ENCODE results near the gene CDKAL1.

CDKAL1 gene

DNA sequence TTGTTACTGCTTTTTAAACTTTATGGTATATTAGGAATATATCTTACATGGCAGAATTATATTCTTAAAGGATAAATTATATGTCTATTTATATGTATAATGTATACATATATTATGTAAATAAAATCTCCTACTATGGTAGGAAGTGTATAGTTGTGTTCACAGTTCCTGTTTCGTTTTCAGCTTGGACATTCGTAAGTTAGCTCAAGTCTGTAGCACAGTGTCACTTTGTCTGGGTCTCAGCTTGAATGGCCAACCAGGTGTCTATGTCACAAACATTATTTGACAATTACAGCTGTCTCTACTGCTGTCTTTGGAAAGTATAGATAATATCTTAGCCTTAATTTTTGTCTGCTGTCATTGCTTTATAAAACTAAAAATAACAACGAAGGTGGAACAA, 303.9 kb downstream of the CDKAL1 start:
- TF ChIP-seq, protein P1, sequence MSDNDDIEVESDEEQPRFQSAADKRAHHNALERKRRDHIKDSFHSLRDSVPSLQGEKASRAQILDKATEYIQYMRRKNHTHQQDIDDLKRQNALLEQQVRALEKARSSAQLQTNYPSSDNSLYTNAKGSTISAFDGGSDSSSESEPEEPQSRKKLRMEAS (IDR thresholded peaks at IDR 0.05), result no peak
- TF ChIP-seq TCF12 (IDR thresholded peaks at IDR 0.05; ENCODE audit: low read depth) (no peak), RAD21 (IDR thresholded peaks at IDR 0.05; ENCODE audit: low read depth) (no peak), ZBTB7A (IDR thresholded peaks at IDR 0.05; ENCODE audit: low read depth) (no peak)

DNA sequence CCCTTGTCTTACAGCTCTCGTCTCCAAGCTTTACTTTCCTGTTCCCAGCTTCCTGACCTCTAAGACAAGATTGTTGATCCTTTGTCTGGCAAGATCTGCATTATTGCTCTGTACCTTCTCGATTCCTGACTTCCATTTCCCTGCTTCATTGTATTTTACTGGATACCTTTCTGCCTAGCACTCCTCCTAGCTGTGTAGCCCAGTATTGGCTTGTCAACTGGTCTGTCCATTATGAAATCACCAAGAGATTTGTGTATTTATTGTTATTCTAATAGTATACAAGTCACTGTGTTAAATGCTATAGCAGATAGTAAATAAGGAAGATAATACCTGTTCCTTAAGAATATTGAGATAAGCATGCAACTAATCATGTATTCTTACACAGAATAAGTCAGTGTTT, 305.4 kb downstream of the CDKAL1 start:
- no peak for TF ChIP-seq YY1 (IDR thresholded peaks at IDR 0.05; ENCODE audit: low read depth)
- no peak for TF ChIP-seq TAF1 (IDR thresholded peaks at IDR 0.05; ENCODE audit: low read depth)
- TF ChIP-seq NFIC (IDR thresholded peaks at IDR 0.05), result no peak
- TF ChIP-seq, protein P2, sequence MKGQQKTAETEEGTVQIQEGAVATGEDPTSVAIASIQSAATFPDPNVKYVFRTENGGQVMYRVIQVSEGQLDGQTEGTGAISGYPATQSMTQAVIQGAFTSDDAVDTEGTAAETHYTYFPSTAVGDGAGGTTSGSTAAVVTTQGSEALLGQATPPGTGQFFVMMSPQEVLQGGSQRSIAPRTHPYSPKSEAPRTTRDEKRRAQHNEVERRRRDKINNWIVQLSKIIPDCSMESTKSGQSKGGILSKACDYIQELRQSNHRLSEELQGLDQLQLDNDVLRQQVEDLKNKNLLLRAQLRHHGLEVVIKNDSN (IDR thresholded peaks at IDR 0.05), result no peak
- TF ChIP-seq, protein P1 (IDR thresholded peaks at IDR 0.05), result no peak
- TF ChIP-seq EGR1 (IDR thresholded peaks at IDR 0.05), result no peak
- no peak for TF ChIP-seq EP300 (IDR thresholded peaks at IDR 0.05; ENCODE audit: borderline replicate concordance)
- TF ChIP-seq ZBTB7A (IDR thresholded peaks at IDR 0.05; ENCODE audit: low read depth), result no peak
- TF ChIP-seq RAD21 (IDR thresholded peaks at IDR 0.05; ENCODE audit: low read depth), result no peak
- TF ChIP-seq, protein P3, sequence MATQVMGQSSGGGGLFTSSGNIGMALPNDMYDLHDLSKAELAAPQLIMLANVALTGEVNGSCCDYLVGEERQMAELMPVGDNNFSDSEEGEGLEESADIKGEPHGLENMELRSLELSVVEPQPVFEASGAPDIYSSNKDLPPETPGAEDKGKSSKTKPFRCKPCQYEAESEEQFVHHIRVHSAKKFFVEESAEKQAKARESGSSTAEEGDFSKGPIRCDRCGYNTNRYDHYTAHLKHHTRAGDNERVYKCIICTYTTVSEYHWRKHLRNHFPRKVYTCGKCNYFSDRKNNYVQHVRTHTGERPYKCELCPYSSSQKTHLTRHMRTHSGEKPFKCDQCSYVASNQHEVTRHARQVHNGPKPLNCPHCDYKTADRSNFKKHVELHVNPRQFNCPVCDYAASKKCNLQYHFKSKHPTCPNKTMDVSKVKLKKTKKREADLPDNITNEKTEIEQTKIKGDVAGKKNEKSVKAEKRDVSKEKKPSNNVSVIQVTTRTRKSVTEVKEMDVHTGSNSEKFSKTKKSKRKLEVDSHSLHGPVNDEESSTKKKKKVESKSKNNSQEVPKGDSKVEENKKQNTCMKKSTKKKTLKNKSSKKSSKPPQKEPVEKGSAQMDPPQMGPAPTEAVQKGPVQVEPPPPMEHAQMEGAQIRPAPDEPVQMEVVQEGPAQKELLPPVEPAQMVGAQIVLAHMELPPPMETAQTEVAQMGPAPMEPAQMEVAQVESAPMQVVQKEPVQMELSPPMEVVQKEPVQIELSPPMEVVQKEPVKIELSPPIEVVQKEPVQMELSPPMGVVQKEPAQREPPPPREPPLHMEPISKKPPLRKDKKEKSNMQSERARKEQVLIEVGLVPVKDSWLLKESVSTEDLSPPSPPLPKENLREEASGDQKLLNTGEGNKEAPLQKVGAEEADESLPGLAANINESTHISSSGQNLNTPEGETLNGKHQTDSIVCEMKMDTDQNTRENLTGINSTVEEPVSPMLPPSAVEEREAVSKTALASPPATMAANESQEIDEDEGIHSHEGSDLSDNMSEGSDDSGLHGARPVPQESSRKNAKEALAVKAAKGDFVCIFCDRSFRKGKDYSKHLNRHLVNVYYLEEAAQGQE (IDR thresholded peaks at IDR 0.05; ENCODE audit: low read depth), result no peak
- TF ChIP-seq TEAD4 (IDR thresholded peaks at IDR 0.05), result no peak
- no peak for TF ChIP-seq CEBPB (IDR thresholded peaks at IDR 0.05)
- no peak for TF ChIP-seq CREB1 (IDR thresholded peaks at IDR 0.05; ENCODE audit: low read depth)
- no peak for TF ChIP-seq FOXM1 (IDR thresholded peaks at IDR 0.05; ENCODE audit: borderline replicate concordance, low read depth)
- no peak for TF ChIP-seq TCF12 (IDR thresholded peaks at IDR 0.05; ENCODE audit: low read depth)

DNA sequence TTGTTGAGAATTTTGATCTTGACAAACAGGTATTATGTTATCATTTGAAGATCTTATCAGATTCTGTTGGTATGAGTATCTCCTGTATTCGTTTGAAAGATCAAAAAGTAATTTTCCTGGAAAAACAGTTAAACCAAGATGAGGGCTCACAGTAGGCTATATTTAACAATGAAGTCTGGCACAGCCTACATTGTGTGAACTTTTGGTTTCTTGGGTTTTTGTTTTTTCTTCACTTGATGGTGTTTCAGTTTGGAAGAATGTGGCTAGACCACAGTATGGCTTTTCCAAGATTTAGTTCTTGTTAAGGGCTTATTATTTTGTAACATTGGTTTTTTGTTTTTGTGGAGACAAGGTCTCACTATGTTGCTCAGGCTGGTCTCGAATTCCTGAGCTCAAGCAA, 306.4 kb downstream of the CDKAL1 start:
- TF ChIP-seq TCF12 (IDR thresholded peaks at IDR 0.05; ENCODE audit: low read depth) (no peak), CEBPB (IDR thresholded peaks at IDR 0.05) (no peak), ZBTB7A (IDR thresholded peaks at IDR 0.05; ENCODE audit: low read depth) (no peak), RAD21 (IDR thresholded peaks at IDR 0.05; ENCODE audit: low read depth) (no peak), EP300 (IDR thresholded peaks at IDR 0.05; ENCODE audit: borderline replicate concordance) (no peak), CREB1 (IDR thresholded peaks at IDR 0.05; ENCODE audit: low read depth) (no peak), EGR1 (IDR thresholded peaks at IDR 0.05) (no peak), TEAD4 (IDR thresholded peaks at IDR 0.05) (no peak), FOXM1 (IDR thresholded peaks at IDR 0.05; ENCODE audit: borderline replicate concordance, low read depth) (no peak), YY1 (IDR thresholded peaks at IDR 0.05; ENCODE audit: low read depth) (no peak), NFIC (IDR thresholded peaks at IDR 0.05) (no peak), TAF1 (IDR thresholded peaks at IDR 0.05; ENCODE audit: low read depth) (no peak)
- TF ChIP-seq, protein P3 (IDR thresholded peaks at IDR 0.05; ENCODE audit: low read depth), result no peak
- TF ChIP-seq, protein P2 (IDR thresholded peaks at IDR 0.05), result no peak
- TF ChIP-seq, protein P1 (IDR thresholded peaks at IDR 0.05), result no peak

DNA sequence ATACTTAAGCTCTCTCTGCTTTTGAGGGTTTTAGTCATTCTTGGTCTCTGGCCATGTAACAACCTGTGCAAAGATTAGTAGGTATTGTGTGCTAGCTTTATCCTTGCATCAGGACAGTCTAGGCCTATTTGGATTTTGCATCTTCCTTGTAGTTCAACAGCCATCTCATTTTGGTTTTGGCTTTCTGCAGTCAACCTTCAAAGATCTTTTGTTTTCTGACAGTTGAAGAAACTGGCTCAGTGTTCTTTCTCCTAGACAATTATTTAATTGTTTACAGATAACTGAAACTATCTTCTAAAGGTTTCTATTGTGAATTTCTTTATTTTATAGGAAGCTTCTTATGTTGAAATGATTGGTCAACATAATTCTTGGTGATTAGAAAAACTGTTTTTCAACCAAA, 307.5 kb downstream of the CDKAL1 start:
- TF ChIP-seq, protein P3 (IDR thresholded peaks at IDR 0.05; ENCODE audit: low read depth), result no peak
- no peak for TF ChIP-seq TAF1 (IDR thresholded peaks at IDR 0.05; ENCODE audit: low read depth)
- TF ChIP-seq EGR1 (IDR thresholded peaks at IDR 0.05), result no peak

DNA sequence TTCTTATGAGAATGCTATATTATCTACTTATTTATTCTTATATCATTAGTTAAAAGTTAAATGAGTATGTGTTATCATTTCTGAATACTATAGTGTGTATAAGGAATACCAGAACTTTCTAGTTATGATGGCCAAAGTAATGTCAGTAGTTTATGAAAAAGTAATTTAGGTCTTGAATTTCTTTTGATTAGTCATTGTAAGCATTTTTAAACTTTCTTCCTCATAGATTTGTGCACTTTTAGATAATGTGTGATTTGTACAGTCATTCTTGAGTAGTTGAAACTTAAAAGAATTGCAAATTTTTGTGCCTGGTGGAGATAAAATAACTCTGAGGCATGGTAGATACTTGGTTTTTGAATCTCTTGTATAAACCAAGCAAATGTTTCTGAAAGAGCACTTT, 311.3 kb downstream of the CDKAL1 start:
- TF ChIP-seq, protein P3 (IDR thresholded peaks at IDR 0.05; ENCODE audit: low read depth), result no peak
- no peak for TF ChIP-seq CEBPB (IDR thresholded peaks at IDR 0.05)
- TF ChIP-seq FOXM1 (IDR thresholded peaks at IDR 0.05; ENCODE audit: borderline replicate concordance, low read depth), result no peak
- TF ChIP-seq EGR1 (IDR thresholded peaks at IDR 0.05), result no peak
- no peak for TF ChIP-seq RAD21 (IDR thresholded peaks at IDR 0.05; ENCODE audit: low read depth)
- TF ChIP-seq EP300 (IDR thresholded peaks at IDR 0.05; ENCODE audit: borderline replicate concordance), result no peak
